HEK293 (cell line): ENCODE results near the gene SDF2.

Experiments
- CTCF ChIA-PET: fragments of 350-600 bp; formaldehyde crosslinking; extraction: SDS; loops from one replicate; lab custom pipeline; 2021; ENCODE audit warnings: antibody characterized with exemption; lab: Yijun Ruan, JAX
- POLR2A ChIA-PET: fragments of 300-600 bp; formaldehyde crosslinking; extraction: SDS; loops from one replicate; lab custom pipeline; 2020; ENCODE audit warnings: antibody characterized with exemption, inconsistent platforms; lab: Yijun Ruan, JAX
- H3K27ac ChIP-seq: fragments of 200-500 bp; sonication (Bioruptor generic); 2 replicates; pipeline ENCODE4 v1.5.1; 2014; ENCODE audit warnings: low read depth, low read length, control low read depth, inconsistent platforms; ENCODE audit errors: extremely low read depth
- H3K36me3 ChIP-seq, 2 experiments: fragments of 200-500 bp in 1 of 2; sonication (Bioruptor generic) in 1 of 2; 1 replicate in 1 of 2; 2 replicates in 1 of 2; pipeline ENCODE4 v1.5.1; 2014 to 2017; ENCODE audit warnings: inconsistent platforms in 2 of 2, low read length in 2 of 2; ENCODE audit not compliant: control insufficient read depth in 2 of 2, insufficient read depth in 1 of 2
- H3K4me1 ChIP-seq: fragments of 200-500 bp; sonication (Bioruptor generic); 2 replicates; pipeline ENCODE4 v1.5.1; 2014; ENCODE audit warnings: mild to moderate bottlenecking, low read length, inconsistent platforms; ENCODE audit not compliant: control insufficient read depth, insufficient read depth
- H3K4me3 ChIP-seq: 2 replicates; pipeline ENCODE4 v1.5.1; 2011; ENCODE audit warnings: low read depth, mild to moderate bottlenecking, control low read depth, low read length, moderate library complexity
- H3K9me3 ChIP-seq: fragments of 200-500 bp; sonication (Bioruptor generic); 2 replicates; pipeline ENCODE4 v1.5.1; 2014; ENCODE audit warnings: low read depth, low read length, inconsistent platforms; ENCODE audit not compliant: control insufficient read depth, insufficient read depth
- EGR2 ChIP-seq: fragments of 450-650 bp; formaldehyde crosslinking; IDR thresholded peaks from 2 replicates; pipeline ENCODE4 v1.5.1; 2016; ENCODE audit warnings: low read depth, missing biosample characterization, missing genetic modification characterization
- HOXA7 ChIP-seq: sonication (generic); formaldehyde crosslinking; IDR thresholded peaks from 2 replicates; pipeline ENCODE4 v1.8.1; 2022; ENCODE audit warnings: missing genetic modification reagents, borderline replicate concordance
- MYNN ChIP-seq: fragments of 450-650 bp; formaldehyde crosslinking; IDR thresholded peaks from 2 replicates; pipeline ENCODE4 v1.5.1; 2016; ENCODE audit warnings: missing biosample characterization, missing genetic modification characterization, borderline replicate concordance
- SETDB1 ChIP-seq: IDR thresholded peaks from one replicate; pipeline ENCODE4 v1.6.1; 2017; ENCODE audit warnings: mild to moderate bottlenecking, low read length, moderate library complexity, mixed read lengths; ENCODE audit not compliant: insufficient read length
- WT1 ChIP-seq: fragments of 450-650 bp; formaldehyde crosslinking; IDR thresholded peaks from 2 replicates; pipeline ENCODE4 v1.5.1; 2016; ENCODE audit warnings: missing biosample characterization, missing genetic modification characterization
- ZBTB1 ChIP-seq: fragments of 450-650 bp; formaldehyde crosslinking; IDR thresholded peaks from 2 replicates; pipeline ENCODE4 v1.5.1; 2016; ENCODE audit warnings: missing biosample characterization, missing genetic modification characterization
- ZBTB48 ChIP-seq: fragments of 450-650 bp; formaldehyde crosslinking; IDR thresholded peaks from 2 replicates; pipeline ENCODE4 v1.5.1; 2016; ENCODE audit warnings: missing biosample characterization, missing genetic modification characterization
- ZNF114 ChIP-seq: fragments of 450-650 bp; formaldehyde crosslinking; IDR thresholded peaks from 2 replicates; pipeline ENCODE4 v1.5.0; 2017; ENCODE audit warnings: missing biosample characterization, missing genetic modification characterization
- ZNF132 ChIP-seq: fragments of 450-650 bp; formaldehyde crosslinking; IDR thresholded peaks from 2 replicates; pipeline ENCODE4 v1.5.1; 2017; ENCODE audit warnings: missing biosample characterization, missing genetic modification characterization, borderline replicate concordance
- ZNF133 ChIP-seq: fragments of 450-650 bp; formaldehyde crosslinking; IDR thresholded peaks from 2 replicates; pipeline ENCODE4 v1.5.1; 2016; ENCODE audit warnings: missing biosample characterization, missing genetic modification characterization
- ZNF157 ChIP-seq: fragments of 450-650 bp; formaldehyde crosslinking; IDR thresholded peaks from 2 replicates; pipeline ENCODE4 v1.5.1; 2016; ENCODE audit warnings: missing biosample characterization, missing genetic modification characterization
- ZNF223 ChIP-seq: fragments of 450-650 bp; formaldehyde crosslinking; IDR thresholded peaks from 2 replicates; pipeline ENCODE4 v1.5.1; 2016; ENCODE audit warnings: missing biosample characterization, missing genetic modification characterization
- ZNF266 ChIP-seq: fragments of 450-650 bp; formaldehyde crosslinking; IDR thresholded peaks from 2 replicates; pipeline ENCODE4 v1.5.1; 2016; ENCODE audit warnings: missing biosample characterization, missing genetic modification characterization, low read depth
- ZNF302 ChIP-seq: fragments of 450-650 bp; formaldehyde crosslinking; IDR thresholded peaks from 2 replicates; pipeline ENCODE4 v1.5.1; 2016; ENCODE audit warnings: missing biosample characterization, missing genetic modification characterization, low read depth
- ZNF391 ChIP-seq: fragments of 450-650 bp; formaldehyde crosslinking; IDR thresholded peaks from 2 replicates; pipeline ENCODE4 v1.5.1; 2016; ENCODE audit warnings: low read depth, missing biosample characterization, missing genetic modification characterization, borderline replicate concordance
- ZNF416 ChIP-seq: fragments of 450-650 bp; formaldehyde crosslinking; IDR thresholded peaks from 2 replicates; pipeline ENCODE4 v1.5.1; 2016; ENCODE audit warnings: missing biosample characterization, missing genetic modification characterization
- ZNF555 ChIP-seq: fragments of 450-650 bp; formaldehyde crosslinking; conservative IDR thresholded peaks from 2 replicates; pipeline ENCODE4 v1.5.1; 2017; ENCODE audit warnings: missing biosample characterization, mild to moderate bottlenecking, missing genetic modification characterization, inconsistent platforms
- ZNF596 ChIP-seq: fragments of 450-650 bp; IDR thresholded peaks from 2 replicates; pipeline ENCODE4 v1.5.0; 2018; ENCODE audit warnings: missing biosample characterization, mild to moderate bottlenecking, missing genetic modification characterization, moderate library complexity
- ZNF654 ChIP-seq: fragments of 450-650 bp; formaldehyde crosslinking; IDR thresholded peaks from 2 replicates; pipeline ENCODE4 v1.5.1; 2016; ENCODE audit warnings: low read depth, missing biosample characterization, missing genetic modification characterization
- ZNF670 ChIP-seq: fragments of 450-650 bp; formaldehyde crosslinking; IDR thresholded peaks from 2 replicates; pipeline ENCODE4 v1.5.1; 2016; ENCODE audit warnings: missing biosample characterization, missing genetic modification characterization, low read depth
- ZNF747 ChIP-seq: fragments of 450-650 bp; formaldehyde crosslinking; IDR thresholded peaks from 2 replicates; pipeline ENCODE4 v1.5.1; 2016; ENCODE audit warnings: missing biosample characterization, missing genetic modification characterization
- ZNF843 ChIP-seq: fragments of 450-650 bp; formaldehyde crosslinking; IDR thresholded peaks from 2 replicates; pipeline ENCODE4 v1.5.1; 2016; ENCODE audit warnings: missing biosample characterization, missing genetic modification characterization
- ZSCAN30 ChIP-seq: fragments of 450-650 bp; IDR thresholded peaks from 2 replicates; pipeline ENCODE4 v1.5.1; 2018; ENCODE audit warnings: missing biosample characterization, mild to moderate bottlenecking, missing genetic modification characterization, moderate library complexity
- TF ChIP-seq, protein P1 (sequence below): fragments of 450-650 bp; formaldehyde crosslinking; IDR thresholded peaks from 2 replicates; pipeline ENCODE4 v1.5.1; 2016; ENCODE audit warnings: missing biosample characterization, missing genetic modification characterization
- TF ChIP-seq, protein P2 (sequence below): fragments of 450-650 bp; formaldehyde crosslinking; IDR thresholded peaks from 2 replicates; pipeline ENCODE4 v1.5.1; 2016; ENCODE audit warnings: missing biosample characterization, missing genetic modification characterization
- TF ChIP-seq, protein P3 (sequence below): fragments of 450-650 bp; formaldehyde crosslinking; IDR thresholded peaks from 2 replicates; pipeline ENCODE4 v1.5.1; 2016; ENCODE audit warnings: missing biosample characterization, missing genetic modification characterization
- TF ChIP-seq, protein P4 (sequence below): fragments of 450-650 bp; formaldehyde crosslinking; IDR thresholded peaks from 2 replicates; pipeline ENCODE4 v1.5.1; 2016; ENCODE audit warnings: missing biosample characterization, missing genetic modification characterization
- TF ChIP-seq, protein P5 (sequence below): fragments of 450-650 bp; formaldehyde crosslinking; IDR thresholded peaks from 2 replicates; pipeline ENCODE4 v1.5.1; 2017; ENCODE audit warnings: missing biosample characterization, missing genetic modification characterization

The SDF2 gene

DNA sequence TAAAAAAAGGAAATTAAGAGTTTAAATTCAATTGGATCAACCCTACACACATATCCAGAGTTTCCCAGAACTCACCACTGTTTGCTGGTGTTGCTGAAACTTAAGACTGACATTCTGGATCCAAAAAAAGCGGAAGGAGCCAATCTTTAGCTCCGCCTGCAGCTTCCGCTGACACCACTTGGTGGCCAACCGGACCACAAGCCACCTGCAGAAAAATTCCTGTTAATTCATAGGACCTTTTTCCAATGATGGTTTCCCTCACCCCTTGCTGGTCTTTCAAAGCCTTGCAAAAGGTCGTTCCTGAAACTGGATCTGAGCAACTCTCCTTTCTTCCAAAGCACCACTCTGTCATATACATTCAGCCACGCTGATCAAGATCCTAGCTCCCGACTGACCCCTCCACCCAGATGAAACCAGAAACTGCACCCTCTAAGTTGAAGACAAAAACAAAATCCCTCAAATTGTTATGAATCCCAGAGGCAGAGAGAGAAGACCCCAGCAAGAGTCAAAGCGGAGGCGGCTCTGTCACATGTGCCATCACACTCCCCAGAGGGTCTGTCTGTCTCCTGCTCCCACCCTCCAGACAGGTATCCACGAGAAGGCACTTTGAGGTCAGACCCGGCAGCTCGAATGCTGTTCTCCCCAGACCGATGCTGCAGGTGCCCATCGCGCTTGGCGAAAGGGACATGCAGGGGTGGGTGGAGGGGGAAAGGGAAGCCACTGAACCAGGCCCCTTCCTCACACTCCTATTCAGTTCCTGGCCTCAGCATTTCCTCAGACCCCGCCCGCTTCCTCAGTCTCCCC, 17.5 kb downstream of the SDF2 start (continued):
- TF ChIP-seq ZNF670 (tag by site-specific recombination) (no peak), ZNF654 (tag by site-specific recombination) (0 out of 2 replicates have a peak, but pooled peaks have one; percentile 11), ZNF266 (no peak), ZNF596 (tag by site-specific recombination) (no peak), ZBTB48 (tag by site-specific recombination) (no peak), ZSCAN30 (tag by site-specific recombination) (no peak), HOXA7 (CRISPR knock-in tag) (no peak), ZBTB1 (tag by site-specific recombination) (no peak)
- TF ChIP-seq, protein P1, sequence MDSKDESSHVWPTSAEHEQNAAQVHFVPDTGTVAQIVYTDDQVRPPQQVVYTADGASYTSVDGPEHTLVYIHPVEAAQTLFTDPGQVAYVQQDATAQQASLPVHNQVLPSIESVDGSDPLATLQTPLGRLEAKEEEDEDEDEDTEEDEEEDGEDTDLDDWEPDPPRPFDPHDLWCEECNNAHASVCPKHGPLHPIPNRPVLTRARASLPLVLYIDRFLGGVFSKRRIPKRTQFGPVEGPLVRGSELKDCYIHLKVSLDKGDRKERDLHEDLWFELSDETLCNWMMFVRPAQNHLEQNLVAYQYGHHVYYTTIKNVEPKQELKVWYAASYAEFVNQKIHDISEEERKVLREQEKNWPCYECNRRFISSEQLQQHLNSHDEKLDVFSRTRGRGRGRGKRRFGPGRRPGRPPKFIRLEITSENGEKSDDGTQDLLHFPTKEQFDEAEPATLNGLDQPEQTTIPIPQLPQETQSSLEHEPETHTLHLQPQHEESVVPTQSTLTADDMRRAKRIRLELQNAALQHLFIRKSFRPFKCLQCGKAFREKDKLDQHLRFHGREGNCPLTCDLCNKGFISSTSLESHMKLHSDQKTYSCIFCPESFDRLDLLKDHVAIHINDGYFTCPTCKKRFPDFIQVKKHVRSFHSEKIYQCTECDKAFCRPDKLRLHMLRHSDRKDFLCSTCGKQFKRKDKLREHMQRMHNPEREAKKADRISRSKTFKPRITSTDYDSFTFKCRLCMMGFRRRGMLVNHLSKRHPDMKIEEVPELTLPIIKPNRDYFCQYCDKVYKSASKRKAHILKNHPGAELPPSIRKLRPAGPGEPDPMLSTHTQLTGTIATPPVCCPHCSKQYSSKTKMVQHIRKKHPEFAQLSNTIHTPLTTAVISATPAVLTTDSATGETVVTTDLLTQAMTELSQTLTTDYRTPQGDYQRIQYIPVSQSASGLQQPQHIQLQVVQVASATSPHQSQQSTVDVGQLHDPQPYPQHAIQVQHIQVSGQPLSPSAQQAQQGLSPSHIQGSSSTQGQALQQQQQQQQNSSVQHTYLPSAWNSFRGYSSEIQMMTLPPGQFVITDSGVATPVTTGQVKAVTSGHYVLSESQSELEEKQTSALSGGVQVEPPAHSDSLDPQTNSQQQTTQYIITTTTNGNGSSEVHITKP (tag by site-specific recombination): 0 out of 2 replicates have a peak, but pooled peaks have one; percentile 12
- TF ChIP-seq, protein P2, sequence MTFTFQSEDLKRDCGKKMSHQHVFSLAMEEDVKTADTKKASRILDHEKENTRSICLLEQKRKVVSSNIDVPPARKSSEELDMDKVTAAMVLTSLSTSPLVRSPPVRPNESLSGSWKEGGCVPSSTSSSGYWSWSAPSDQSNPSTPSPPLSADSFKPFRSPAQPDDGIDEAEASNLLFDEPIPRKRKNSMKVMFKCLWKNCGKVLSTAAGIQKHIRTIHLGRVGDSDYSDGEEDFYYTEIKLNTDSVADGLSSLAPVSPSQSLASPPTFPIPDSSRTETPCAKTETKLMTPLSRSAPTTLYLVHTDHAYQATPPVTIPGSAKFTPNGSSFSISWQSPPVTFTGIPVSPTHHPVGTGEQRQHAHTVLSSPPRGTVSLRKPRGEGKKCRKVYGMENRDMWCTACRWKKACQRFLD (tag by site-specific recombination): no peak

DNA sequence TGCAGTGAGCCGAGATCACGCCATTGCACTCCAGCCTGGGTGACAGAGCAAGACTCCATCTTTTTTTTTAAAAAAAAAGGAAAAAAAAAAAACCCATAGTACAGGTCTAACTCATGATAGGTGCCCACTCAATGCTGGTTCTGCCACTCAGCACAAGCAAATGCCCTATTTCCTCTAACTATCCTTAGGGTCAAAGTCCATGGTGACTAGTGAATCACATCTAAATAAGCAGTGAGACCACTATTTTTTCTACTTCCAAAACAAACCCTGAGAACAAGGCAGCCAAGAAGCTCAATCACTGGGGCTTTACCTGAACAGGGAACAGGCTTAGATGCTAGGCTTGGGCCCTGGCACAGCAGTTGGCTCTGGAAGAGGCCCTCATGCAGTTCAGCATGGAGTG, 20.1 kb downstream of the SDF2 start:
- Histone ChIP-seq H3K4me3 (no peak overlapping the region), H3K36me3 (peaks cover 62 to 70% of the 10 kb centered on the region in 2 experiments), H3K27ac (no peak overlapping the region), H3K9me3 (no peaks in the 10 kb centered on the region), H3K4me1 (peaks cover 5% of the 10 kb centered on the region)
- ChIA-PET CTCF (no interaction called here), POLR2A (interaction anchor here (0.6 kb wide), 1 partner anchor 16 kb away, joined by 3 read pairs; no protein-coding TSS in a partner anchor)
- no peak for TF ChIP-seq ZNF843 (tag by site-specific recombination)
- TF ChIP-seq ZNF302 (tag by site-specific recombination): no peak
- TF ChIP-seq ZNF416: no peak
- no peak for TF ChIP-seq ZNF747
- TF ChIP-seq, protein P3, sequence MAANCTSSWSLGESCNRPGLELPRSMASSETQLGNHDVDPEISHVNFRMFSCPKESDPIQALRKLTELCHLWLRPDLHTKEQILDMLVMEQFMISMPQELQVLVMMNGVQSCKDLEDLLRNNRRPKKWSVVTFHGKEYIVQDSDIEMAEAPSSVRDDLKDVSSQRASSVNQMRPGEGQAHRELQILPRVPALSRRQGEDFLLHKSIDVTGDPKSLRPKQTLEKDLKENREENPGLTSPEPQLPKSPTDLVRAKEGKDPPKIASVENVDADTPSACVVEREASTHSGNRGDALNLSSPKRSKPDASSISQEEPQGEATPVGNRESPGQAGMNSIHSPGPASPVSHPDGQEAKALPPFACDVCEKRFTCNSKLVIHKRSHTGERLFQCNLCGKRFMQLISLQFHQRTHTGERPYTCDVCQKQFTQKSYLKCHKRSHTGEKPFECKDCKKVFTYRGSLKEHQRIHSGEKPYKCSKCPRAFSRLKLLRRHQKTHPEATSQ: no peak
- no peak for TF ChIP-seq EGR2 (tag by site-specific recombination)
- TF ChIP-seq ZNF391 (tag by site-specific recombination): no peak
- TF ChIP-seq ZNF132 (tag by site-specific recombination): no peak
- TF ChIP-seq, protein P4, sequence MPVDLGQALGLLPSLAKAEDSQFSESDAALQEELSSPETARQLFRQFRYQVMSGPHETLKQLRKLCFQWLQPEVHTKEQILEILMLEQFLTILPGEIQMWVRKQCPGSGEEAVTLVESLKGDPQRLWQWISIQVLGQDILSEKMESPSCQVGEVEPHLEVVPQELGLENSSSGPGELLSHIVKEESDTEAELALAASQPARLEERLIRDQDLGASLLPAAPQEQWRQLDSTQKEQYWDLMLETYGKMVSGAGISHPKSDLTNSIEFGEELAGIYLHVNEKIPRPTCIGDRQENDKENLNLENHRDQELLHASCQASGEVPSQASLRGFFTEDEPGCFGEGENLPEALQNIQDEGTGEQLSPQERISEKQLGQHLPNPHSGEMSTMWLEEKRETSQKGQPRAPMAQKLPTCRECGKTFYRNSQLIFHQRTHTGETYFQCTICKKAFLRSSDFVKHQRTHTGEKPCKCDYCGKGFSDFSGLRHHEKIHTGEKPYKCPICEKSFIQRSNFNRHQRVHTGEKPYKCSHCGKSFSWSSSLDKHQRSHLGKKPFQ (tag by site-specific recombination): no peak
- no peak for TF ChIP-seq SETDB1
- no peak for TF ChIP-seq MYNN (tag by site-specific recombination)
- TF ChIP-seq ZNF133 (tag by site-specific recombination): no peak
- TF ChIP-seq ZNF223 (tag by site-specific recombination): no peak
- no peak for TF ChIP-seq ZNF114 (tag by site-specific recombination)
- TF ChIP-seq, protein P5, sequence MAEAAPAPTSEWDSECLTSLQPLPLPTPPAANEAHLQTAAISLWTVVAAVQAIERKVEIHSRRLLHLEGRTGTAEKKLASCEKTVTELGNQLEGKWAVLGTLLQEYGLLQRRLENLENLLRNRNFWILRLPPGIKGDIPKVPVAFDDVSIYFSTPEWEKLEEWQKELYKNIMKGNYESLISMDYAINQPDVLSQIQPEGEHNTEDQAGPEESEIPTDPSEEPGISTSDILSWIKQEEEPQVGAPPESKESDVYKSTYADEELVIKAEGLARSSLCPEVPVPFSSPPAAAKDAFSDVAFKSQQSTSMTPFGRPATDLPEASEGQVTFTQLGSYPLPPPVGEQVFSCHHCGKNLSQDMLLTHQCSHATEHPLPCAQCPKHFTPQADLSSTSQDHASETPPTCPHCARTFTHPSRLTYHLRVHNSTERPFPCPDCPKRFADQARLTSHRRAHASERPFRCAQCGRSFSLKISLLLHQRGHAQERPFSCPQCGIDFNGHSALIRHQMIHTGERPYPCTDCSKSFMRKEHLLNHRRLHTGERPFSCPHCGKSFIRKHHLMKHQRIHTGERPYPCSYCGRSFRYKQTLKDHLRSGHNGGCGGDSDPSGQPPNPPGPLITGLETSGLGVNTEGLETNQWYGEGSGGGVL (tag by site-specific recombination): no peak
- no peak for TF ChIP-seq WT1 (tag by site-specific recombination)
- TF ChIP-seq ZNF157 (tag by site-specific recombination): no peak
- no peak for TF ChIP-seq ZNF555 (tag by site-specific recombination)
